GM13976 (cell line): Measurements from ENCODE around the gene FHL1.
A peak's percentile ranks its signal among the peaks of the same experiment; 100 is the strongest.
"Not testable (repeated sequence)": the region's sequence is repeated elsewhere in the genome, so short reads cannot be mapped to it uniquely, and the experiment has no call there.

ENCODE experiments used
- DNase-seq: peaks from one replicate; pipeline ENCODE4 v3.0.0; 2012; ENCODE audit warnings: low spot score
- in situ Hi-C: fragments of 300-500 bp; cut with MboI; formaldehyde crosslinking; loops from one replicate; pipeline ENCODE4 v1.12.0; 2022; ENCODE audit warnings: low sequenced_read_pairs, mixed read lengths, inconsistent platforms; ENCODE audit not compliant: unreplicated experiment
- TF ChIP-seq, protein P1 (sequence below): IDR thresholded peaks from 2 replicates; pipeline ENCODE4 v1.5.1; 2012; ENCODE audit warnings: borderline replicate concordance, mild to moderate bottlenecking; ENCODE audit not compliant: insufficient read depth; ENCODE audit errors: extremely low read depth, missing control alignments, control extremely low read depth

FHL1 gene

DNA sequence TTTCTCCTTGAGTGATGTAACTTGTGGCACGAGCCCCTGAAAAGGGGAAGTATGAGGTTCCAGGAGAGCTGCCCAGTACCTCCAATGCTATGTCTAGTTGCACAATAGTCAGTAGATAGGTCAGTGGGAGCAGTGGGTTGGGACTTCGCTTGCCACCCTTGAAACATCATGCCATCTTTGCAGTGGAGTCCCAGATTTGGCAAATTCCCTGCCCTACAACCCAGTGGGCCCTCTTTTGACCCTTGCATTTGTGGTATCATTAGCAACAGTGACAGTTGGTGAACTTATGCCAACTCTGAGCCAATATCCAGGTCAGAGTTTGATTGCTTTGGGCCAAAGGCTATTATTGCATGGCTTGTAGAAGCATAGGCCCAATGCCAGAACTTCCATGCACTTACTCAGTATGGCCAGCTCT lies 12.3 kb downstream of the FHL1 start:
- no peak for DNase-seq
- TF ChIP-seq, protein P1, sequence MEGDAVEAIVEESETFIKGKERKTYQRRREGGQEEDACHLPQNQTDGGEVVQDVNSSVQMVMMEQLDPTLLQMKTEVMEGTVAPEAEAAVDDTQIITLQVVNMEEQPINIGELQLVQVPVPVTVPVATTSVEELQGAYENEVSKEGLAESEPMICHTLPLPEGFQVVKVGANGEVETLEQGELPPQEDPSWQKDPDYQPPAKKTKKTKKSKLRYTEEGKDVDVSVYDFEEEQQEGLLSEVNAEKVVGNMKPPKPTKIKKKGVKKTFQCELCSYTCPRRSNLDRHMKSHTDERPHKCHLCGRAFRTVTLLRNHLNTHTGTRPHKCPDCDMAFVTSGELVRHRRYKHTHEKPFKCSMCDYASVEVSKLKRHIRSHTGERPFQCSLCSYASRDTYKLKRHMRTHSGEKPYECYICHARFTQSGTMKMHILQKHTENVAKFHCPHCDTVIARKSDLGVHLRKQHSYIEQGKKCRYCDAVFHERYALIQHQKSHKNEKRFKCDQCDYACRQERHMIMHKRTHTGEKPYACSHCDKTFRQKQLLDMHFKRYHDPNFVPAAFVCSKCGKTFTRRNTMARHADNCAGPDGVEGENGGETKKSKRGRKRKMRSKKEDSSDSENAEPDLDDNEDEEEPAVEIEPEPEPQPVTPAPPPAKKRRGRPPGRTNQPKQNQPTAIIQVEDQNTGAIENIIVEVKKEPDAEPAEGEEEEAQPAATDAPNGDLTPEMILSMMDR, result no peak
- in situ Hi-C loops, result no loop called here

DNA sequence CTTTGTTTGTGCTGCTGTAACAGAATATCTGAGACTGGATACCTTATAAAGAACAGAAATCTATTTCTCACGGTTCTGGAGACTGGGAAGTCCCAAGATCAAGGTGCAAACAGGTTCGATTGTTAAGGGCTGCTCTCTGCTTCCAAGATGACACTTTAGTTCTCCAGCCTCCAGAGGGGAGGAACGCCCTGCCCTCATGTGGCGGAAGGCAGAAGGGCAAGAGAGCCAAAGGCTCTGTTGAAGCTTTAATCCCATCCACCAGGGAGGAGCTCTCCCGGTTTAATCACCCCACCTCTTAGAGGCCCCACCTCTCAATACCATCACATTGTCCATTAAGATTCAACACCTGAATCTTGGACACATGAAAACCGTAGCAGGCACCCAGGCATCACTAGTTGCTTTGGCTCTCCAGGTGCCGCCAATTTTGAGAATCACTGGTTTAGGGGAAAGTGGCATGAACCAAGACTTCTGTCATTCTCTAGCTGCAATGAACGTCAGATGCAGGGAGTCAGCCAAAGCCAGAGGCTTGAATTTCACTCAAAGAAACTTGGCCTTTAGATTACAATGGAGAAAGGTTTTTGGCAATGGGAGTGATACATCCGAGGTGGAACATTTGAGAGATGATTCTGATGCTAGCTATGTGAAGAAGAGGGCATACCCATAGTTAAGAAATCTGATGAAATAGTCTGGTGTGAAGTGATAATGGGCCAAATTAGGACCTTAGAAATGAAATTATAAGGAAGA lies 15.7 kb downstream of the FHL1 start:
- TF ChIP-seq, protein P1, result peak; percentile 74
- in situ Hi-C loops, result no loop called here
- DNase-seq, result peak; percentile 23

DNA sequence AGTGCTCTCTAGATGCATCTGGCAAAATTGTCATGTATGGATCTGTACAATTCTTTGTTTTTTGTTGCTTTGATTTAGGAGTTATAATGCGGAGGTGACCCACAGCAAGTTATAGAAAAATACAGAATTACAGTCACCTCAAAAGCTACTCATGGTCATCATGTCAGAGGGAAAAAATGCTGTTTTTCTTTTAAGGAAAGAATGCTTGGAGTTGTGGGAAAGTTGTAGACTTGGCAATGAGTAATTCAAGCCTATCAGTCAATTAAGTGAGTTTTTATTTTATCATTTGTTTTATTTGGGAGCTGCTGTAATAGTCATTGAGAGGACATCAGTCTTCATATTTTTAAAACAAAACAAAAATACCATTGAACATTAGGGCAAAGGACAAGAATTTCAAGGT lies 16.4 kb downstream of the FHL1 start:
- DNase-seq, result no peak
- in situ Hi-C loops, result no loop called here
- TF ChIP-seq, protein P1, result no peak

DNA sequence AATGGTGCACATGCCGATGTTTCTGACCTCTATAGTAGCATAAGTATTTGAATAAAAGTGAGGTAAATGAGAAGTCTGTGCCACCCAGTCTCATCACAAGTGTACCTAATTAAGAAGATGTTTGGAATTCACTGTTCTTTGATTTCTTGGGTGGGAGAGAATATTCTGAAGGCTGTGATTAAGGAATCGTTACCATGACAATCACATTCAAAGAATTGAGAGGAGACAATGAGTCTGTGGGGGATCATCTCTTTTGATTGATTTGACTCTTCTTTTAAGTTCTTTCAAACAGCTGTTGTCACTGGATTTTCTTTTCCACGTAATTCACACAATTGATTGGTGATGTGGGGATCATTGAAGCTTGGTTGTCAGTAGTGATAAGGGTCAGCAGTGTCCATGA lies 18.1 kb downstream of the FHL1 start:
- TF ChIP-seq, protein P1, result no peak
- in situ Hi-C loops, result no loop called here

DNA sequence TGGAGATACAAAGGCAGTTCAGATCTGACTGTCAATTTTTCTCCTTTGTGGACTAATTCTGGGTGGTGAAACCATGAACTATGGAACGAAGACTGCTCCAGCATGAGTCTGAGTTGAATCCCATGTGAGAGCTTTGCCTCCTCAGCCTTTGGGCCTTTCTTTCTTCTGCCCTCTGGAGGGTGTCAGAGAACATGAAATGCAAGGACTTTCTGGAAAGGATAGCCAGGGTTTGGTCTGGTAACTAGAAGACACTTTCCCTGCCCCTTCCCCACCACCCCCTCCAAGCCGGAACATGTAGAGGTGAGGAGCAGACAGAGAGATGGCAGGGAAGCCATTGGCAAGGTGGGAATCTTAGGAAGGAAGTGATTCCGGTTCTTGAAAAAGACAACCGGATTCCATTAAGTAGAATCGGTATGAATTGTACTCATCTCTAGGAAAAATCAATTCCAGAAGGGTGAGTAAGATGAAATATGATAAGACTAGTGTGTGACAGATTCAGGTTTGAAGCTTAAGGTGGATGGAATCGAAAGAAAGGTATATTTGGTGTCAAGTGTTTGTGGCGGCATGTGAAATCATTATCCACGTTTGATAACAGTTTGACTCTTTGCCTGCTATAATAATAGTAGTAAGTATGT lies 19.0 kb downstream of the FHL1 start:
- in situ Hi-C loops, result no loop called here
- no peak for DNase-seq
- TF ChIP-seq, protein P1, result no peak

More for the DNA sequence above, 18.1 kb downstream of the FHL1 start:
- no peak for DNase-seq

DNA sequence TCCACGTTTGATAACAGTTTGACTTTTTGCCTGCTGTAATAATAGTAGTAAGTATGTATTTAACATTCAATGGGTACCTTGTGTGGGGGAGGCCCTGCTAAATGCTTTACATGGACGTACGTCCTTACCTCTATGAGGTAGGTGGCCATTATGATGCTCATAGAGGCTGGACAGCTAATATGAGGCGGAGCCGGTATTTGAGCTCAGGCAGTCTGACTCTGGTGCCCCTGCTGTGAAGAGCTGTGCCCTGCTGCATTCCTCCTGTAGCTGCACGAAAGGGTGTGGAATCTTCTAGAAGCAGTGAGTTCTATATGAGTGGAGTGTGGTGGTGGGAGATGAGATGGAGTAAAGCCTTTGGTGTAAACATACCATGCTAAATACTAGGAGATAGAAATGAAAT lies 20.7 kb downstream of the FHL1 start:
- DNase-seq, in situ Hi-C loops: not testable (repeated sequence)
